ENCODE measurements around the gene ANKRD13B.

- TF ChIP-seq TCF4 (CRISPR knock-in tag; IDR thresholded peaks at IDR 0.05; ENCODE audit: borderline replicate concordance) (no peak), ESRRG (CRISPR knock-in tag; IDR thresholded peaks at IDR 0.05) (no peak), ZNF8 (CRISPR knock-in tag; IDR thresholded peaks at IDR 0.05) (no peak), ZNF565 (CRISPR knock-in tag; conservative IDR thresholded peaks at IDR 0.05; ENCODE audit: low read depth) (no peak), ZFP30 (CRISPR knock-in tag; IDR thresholded peaks at IDR 0.05) (no peak), ZNF70 (CRISPR knock-in tag; IDR thresholded peaks at IDR 0.05) (no peak)
Observed at GRCh38 chr17:29559640-29560039, 33.3 kb upstream of the ANKRD13B start.

Data from SK-N-SH treated with all-trans-retinoic acid at 6 μM for 48 hours (cell line).